Activated gamma-delta T cell treated with Interleukin-2 at 50 U/mL for 16 hours (primary cell): ENCODE results near the gene C7orf33.

ENCODE experiments used
- DNase-seq: peaks from one replicate; pipeline ENCODE4 v3.0.0-alpha.2; 2020

Gene C7orf33

DNA sequence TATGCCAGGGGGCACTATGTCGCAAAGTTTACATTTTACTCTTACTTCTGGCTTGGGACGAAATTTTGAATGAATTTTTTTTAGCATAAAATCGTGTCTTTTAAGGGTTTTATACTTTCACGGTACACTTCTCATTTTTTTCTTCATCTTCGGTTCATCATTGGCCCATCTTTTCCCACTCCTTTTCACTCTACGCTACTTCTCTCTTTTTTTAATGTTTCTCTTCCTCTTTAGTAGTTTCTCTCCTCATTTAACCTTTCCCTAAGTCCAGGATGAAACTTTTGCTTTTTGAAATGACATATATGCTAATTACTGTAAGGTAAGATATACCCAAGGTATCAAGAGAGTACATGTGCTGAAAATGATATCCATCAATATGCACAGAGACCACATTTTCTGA is 39.5 kb downstream of the C7orf33 start:
- no peak for DNase-seq

DNA sequence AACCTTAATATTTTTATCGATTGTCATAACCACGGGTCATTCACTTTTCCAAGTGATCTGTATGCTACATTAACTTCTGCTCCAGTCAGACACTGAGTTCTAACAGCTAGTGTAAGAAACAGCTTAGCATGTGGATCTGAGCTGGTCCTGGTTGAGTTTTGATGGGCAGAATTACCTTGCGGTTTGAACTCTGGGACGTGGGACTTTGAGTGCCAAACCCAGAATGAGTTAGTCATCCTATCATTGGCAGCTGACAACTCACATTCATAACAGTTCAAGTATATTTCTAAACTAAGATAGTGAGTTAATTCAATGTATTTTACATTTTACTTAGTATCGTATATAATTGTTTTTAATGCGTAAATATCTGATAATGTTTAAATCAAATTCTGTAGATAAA is 43.2 kb downstream of the C7orf33 start:
- DNase-seq = no peak

DNA sequence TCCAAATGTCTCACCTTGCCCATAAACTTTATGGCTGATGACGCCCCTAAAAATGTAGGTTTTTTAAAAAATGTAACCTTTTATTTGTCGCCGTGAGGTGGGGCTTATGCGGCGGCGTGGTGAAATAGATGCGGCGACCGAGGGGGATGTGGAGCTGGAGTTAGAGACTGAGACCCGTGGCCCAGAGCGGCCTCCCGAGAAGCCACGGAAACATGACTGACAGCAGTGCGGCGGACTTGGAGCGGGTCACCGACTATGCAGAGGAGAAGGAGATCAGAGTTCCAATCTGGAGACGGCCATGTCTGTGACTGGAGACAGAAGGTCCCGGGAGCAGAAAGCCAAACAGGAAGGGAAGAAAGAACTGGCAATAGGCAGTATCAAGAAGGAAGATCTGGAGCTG is 46.5 kb downstream of the C7orf33 start:
- DNase-seq = no peak

DNA sequence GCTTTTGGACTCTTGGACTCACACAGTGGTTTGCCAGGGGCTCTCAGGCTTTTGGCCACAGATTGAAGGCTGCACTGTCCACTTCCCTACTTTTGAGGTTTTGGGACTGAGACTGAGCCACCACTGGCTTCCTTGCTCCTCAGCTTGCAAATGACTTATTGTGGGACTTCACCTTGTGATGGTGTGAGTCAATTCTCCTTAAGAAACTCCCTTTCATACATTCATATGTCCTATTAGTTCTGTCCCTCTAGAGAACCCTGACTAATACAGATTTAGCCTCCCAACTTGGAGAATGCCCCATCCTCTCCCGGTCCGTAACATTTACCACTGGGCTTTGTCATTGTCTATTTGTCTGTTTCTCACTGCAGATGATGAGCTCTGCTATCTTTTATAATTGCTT is 55.3 kb downstream of the C7orf33 start:
- DNase-seq = no peak

DNA sequence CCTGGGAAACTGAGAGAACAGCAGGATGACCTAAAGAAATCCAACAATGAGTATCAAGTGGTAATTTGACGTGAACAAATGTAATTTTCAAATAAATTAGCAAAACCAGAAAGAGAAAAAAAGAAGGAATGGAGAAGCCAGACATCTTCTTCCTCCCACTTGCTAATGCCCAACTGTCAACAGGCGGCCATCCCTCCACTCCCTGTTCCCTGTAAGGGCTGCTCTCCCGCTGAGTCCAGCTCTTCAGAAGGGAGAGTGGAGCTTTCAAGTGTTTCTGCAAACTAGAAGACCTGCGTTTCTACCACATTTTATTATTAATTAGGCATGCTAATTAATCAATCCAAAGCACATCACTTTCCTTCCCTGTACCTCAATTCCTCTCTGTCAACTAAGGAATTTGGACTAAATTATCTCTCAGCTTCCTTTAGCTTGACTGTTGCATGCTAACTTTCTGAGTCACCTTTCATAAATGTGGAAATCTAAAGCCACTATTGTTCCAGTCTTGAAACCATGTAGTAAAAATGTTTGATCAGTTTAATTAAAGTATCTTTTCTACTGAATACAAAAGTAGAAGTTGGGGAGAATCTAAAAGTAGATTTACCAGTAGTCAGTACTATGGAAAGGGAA is 59.8 kb downstream of the C7orf33 start:
- DNase-seq = no peak

DNA sequence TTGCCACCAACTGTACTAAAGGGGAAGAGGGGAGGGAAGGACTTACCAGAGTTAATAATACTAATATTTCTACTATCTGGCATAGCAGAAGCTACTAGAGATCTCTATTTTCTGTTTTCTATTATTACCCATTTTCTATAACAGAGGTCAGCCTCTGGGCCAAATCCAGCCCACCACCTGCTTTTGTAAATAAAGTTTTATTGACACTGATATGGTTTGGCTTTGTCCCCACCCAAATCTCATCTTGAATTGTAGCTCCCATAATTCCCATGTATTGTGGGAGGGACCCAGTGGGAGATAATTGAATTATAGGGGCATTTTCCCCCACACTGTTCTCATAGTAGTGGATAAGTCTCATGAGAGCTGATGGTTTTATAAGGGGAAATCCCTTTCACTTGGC is 62.2 kb downstream of the C7orf33 start:
- DNase-seq = no peak

DNA sequence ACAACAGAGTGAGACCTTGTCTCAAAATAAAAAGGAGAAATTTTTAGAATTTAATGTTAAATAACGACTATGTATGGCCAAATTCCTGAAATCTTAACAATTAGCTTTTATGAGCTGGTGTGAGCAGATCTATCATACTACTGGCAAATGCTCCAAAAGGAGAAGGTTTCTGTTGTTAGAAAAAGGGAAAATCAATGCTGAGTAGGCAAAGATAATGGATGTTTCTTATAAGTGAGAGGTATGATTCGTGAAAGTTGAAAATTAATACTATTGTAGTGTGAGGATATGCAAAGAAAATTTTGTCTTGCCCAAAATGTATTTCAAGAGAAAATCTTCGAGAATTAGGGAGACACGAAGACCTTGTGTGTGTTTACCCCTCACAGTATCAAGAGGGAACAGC is 67.4 kb downstream of the C7orf33 start:
- DNase-seq = no peak

DNA sequence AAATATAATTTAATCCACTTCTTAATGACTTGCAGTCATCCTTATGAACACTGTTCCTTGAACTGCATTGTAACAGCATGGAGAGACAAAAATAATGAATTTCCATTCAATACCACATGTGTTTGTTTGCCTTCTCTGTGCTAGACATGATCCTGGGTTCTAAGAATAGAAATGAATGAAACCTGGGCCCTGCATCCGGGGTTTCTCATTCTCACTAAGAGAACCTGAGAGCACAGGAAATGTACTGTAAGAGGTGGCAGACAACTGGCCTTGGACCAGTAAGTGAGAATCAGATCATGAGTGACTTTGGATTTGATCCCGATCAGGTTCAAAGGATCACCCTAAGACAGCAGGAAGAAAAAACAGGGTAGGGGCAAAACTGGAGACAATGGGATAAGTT is 70.9 kb downstream of the C7orf33 start:
- DNase-seq = no peak

DNA sequence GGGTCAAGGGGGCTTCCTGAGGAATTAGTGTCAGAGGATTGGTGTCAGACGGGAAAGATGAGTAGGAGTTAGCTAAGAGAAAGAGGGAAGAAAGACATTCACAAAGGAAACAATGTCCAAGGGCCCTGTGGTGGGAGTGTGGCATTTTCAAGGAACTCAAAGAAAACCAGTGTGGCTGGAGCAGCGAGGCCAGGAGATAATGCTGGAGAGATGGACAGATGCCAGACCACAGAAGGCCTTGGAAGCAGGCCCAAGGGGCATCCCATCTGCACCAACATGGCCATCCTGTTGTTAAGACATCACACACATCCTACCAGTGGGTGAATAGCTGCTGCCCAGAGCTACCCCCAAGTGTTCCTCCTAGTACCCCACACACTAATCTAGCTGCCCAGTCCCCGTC is 72.1 kb downstream of the C7orf33 start:
- no peak for DNase-seq

DNA sequence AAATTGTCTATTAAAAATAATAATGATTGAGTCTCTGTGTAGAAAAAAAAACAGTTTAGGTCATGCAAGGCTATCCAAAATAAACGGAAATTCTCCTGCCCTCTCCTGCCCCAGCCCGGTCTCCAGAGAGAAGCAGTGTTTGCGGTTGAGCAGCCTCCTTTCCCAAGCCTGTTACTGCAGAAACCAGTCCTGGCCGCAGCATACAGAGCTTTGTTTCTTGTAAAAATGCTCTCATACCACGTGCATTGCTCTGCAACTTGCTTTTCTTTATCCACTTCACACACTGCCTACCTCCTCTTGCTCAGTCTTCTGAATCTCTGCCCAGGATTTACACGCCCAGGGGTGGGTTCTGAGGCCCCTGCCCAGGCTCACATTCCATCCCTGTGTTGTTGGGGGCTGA is 73.8 kb downstream of the C7orf33 start:
- no peak for DNase-seq

DNA sequence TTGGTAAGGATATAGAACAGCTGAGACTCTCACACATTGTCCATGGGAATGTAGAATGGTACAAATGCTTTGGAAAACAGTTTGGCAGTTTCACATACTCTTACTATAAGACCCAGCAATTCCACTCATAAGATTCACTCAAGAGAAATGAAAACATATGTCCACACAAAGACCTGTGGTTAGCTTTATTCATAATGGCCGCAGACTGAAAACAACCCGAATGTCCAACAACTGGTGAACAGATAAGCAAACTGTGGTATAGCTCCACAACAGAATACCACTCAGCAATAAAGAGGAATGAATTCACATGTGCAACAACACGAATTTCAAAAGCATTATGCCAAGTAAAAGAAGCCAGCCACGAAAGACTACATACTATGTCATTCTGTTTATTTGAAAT is 74.7 kb downstream of the C7orf33 start:
- DNase-seq = no peak
